ENCODE data around the gene TNIK.

The TNIK gene

GRCh38 chr3:171342200-171342599 is 118.0 kb downstream of the TNIK start:
- no peak overlapping the region for H2BK15ac ChIP-seq (ENCODE audit: low read depth, poor library complexity, severe bottlenecking)
- no peak overlapping the region for H3K4me3 ChIP-seq (ENCODE audit: insufficient read depth in 1 of 2, low read depth in 1 of 2, low read length in 2 of 2)
- no peak overlapping the region for H3K14ac ChIP-seq (ENCODE audit: low read length in 2 of 2)
- H2AK5ac ChIP-seq (ENCODE audit: low read length, severe bottlenecking): no peak overlapping the region
- H3K79me1 ChIP-seq (replicated peaks; ENCODE audit: low read length, poor library complexity, severe bottlenecking): peaks cover 32% of the 10 kb centered on the region
- H3K9me3 ChIP-seq (ENCODE audit: control insufficient read depth, low read length): no peaks in the 10 kb centered on the region
- no peaks in the 10 kb centered on the region for H3K27me3 ChIP-seq (ENCODE audit: control insufficient read depth in 1 of 2, insufficient read depth in 1 of 2, low read length in 2 of 2)
- H2AFZ ChIP-seq (ENCODE audit: low read depth, low read length): no peak overlapping the region
- no peaks in the 10 kb centered on the region for H3K36me3 ChIP-seq (ENCODE audit: control insufficient read depth in 1 of 2, insufficient read depth in 2 of 2, low read depth in 1 of 2, low read length in 2 of 2)
- H2BK120ac ChIP-seq (ENCODE audit: low read depth, low read length): no peak overlapping the region
- DNase-seq: no peak
- no peak overlapping the region for H4K91ac ChIP-seq (ENCODE audit: low read length)
- H3K4me2 ChIP-seq (ENCODE audit: low read length, poor library complexity, severe bottlenecking): no peak overlapping the region
- no peak overlapping the region for H3K23ac ChIP-seq (ENCODE audit: low read length in 2 of 2)
- no peak overlapping the region for H2BK12ac ChIP-seq (ENCODE audit: low read length in 2 of 2)
- peaks cover 3% of the 10 kb centered on the region for H3K4me1 ChIP-seq (ENCODE audit: control insufficient read depth, insufficient read depth, low read depth, low read length)
- no peak overlapping the region for H2BK5ac ChIP-seq (ENCODE audit: low read depth, low read length, poor library complexity, severe bottlenecking)
- H3K4ac ChIP-seq (ENCODE audit: low read depth in 1 of 2, low read length in 2 of 2): no peak overlapping the region
- no peak overlapping the region for H3K27ac ChIP-seq (ENCODE audit: low read length, poor library complexity, severe bottlenecking)
- no peak overlapping the region for H3K18ac ChIP-seq (ENCODE audit: low read depth in 1 of 2, low read length in 2 of 2)
- H4K8ac ChIP-seq (ENCODE audit: low read length): no peak overlapping the region
- H3K9ac ChIP-seq (ENCODE audit: low read length): no peak overlapping the region
- 89% methylated on average over 1 of the region's 1 CpG for WGBS

GRCh38 chr3:171340434-171340833 is 119.8 kb downstream of the TNIK start:
- Histone ChIP-seq H4K8ac (ENCODE audit: low read length) (no peak overlapping the region), H2BK120ac (ENCODE audit: low read depth, low read length) (no peak overlapping the region), H4K91ac (ENCODE audit: low read length) (no peak overlapping the region), H3K4me2 (ENCODE audit: low read length, poor library complexity, severe bottlenecking) (no peak overlapping the region), H3K9me3 (ENCODE audit: control insufficient read depth, low read length) (no peaks in the 10 kb centered on the region), H3K9ac (ENCODE audit: low read length) (no peak overlapping the region), H2BK15ac (ENCODE audit: low read depth, poor library complexity, severe bottlenecking) (no peak overlapping the region), H2BK12ac (ENCODE audit: low read length in 2 of 2) (no peak overlapping the region), H2AK5ac (ENCODE audit: low read length, severe bottlenecking) (no peak overlapping the region), H3K79me1 (replicated peaks; ENCODE audit: low read length, poor library complexity, severe bottlenecking) (peaks cover 35% of the 10 kb centered on the region), H3K4me3 (ENCODE audit: insufficient read depth in 1 of 2, low read depth in 1 of 2, low read length in 2 of 2) (no peak overlapping the region), H3K14ac (ENCODE audit: low read length in 2 of 2) (no peak overlapping the region), H2BK5ac (ENCODE audit: low read depth, low read length, poor library complexity, severe bottlenecking) (no peak overlapping the region), H3K27me3 (ENCODE audit: control insufficient read depth in 1 of 2, insufficient read depth in 1 of 2, low read length in 2 of 2) (no peaks in the 10 kb centered on the region), H3K36me3 (ENCODE audit: control insufficient read depth in 1 of 2, insufficient read depth in 2 of 2, low read depth in 1 of 2, low read length in 2 of 2) (no peaks in the 10 kb centered on the region), H3K4ac (ENCODE audit: low read depth in 1 of 2, low read length in 2 of 2) (no peak overlapping the region), H2AFZ (ENCODE audit: low read depth, low read length) (no peak overlapping the region), H3K18ac (ENCODE audit: low read depth in 1 of 2, low read length in 2 of 2) (no peak overlapping the region), H3K4me1 (ENCODE audit: control insufficient read depth, insufficient read depth, low read depth, low read length) (peaks cover 2% of the 10 kb centered on the region), H3K27ac (ENCODE audit: low read length, poor library complexity, severe bottlenecking) (no peak overlapping the region), H3K23ac (ENCODE audit: low read length in 2 of 2) (no peak overlapping the region)
- no peak for DNase-seq
- 91% methylated on average over 3 of the region's 4 CpGs for WGBS

GRCh38 chr3:171339598-171339997 is 120.6 kb downstream of the TNIK start:
- Histone ChIP-seq H3K9me3 (ENCODE audit: control insufficient read depth, low read length) (no peaks in the 10 kb centered on the region), H3K36me3 (ENCODE audit: control insufficient read depth in 1 of 2, insufficient read depth in 2 of 2, low read depth in 1 of 2, low read length in 2 of 2) (no peaks in the 10 kb centered on the region), H2BK120ac (ENCODE audit: low read depth, low read length) (no peak overlapping the region), H2BK5ac (ENCODE audit: low read depth, low read length, poor library complexity, severe bottlenecking) (no peak overlapping the region), H3K4ac (ENCODE audit: low read depth in 1 of 2, low read length in 2 of 2) (peak overlapping the region in 1 of 2 experiments; percentile 9), H3K79me1 (replicated peaks; ENCODE audit: low read length, poor library complexity, severe bottlenecking) (peaks cover 32% of the 10 kb centered on the region), H3K9ac (ENCODE audit: low read length) (no peak overlapping the region), H4K91ac (ENCODE audit: low read length) (no peak overlapping the region), H4K8ac (ENCODE audit: low read length) (no peak overlapping the region), H2AFZ (ENCODE audit: low read depth, low read length) (no peak overlapping the region), H3K18ac (ENCODE audit: low read depth in 1 of 2, low read length in 2 of 2) (no peak overlapping the region), H3K27ac (ENCODE audit: low read length, poor library complexity, severe bottlenecking) (no peak overlapping the region), H3K4me2 (ENCODE audit: low read length, poor library complexity, severe bottlenecking) (no peak overlapping the region), H3K4me1 (ENCODE audit: control insufficient read depth, insufficient read depth, low read depth, low read length) (peaks cover 1% of the 10 kb centered on the region), H3K4me3 (ENCODE audit: insufficient read depth in 1 of 2, low read depth in 1 of 2, low read length in 2 of 2) (no peak overlapping the region), H3K23ac (ENCODE audit: low read length in 2 of 2) (no peak overlapping the region), H2BK15ac (ENCODE audit: low read depth, poor library complexity, severe bottlenecking) (no peak overlapping the region), H2BK12ac (ENCODE audit: low read length in 2 of 2) (no peak overlapping the region), H3K27me3 (ENCODE audit: control insufficient read depth in 1 of 2, insufficient read depth in 1 of 2, low read length in 2 of 2) (no peaks in the 10 kb centered on the region), H2AK5ac (ENCODE audit: low read length, severe bottlenecking) (no peak overlapping the region), H3K14ac (ENCODE audit: low read length in 2 of 2) (no peak overlapping the region)
- WGBS: 91% methylated on average over 3 of the region's 4 CpGs
- DNase-seq: no peak

GRCh38 chr3:171336406-171336805 is 123.8 kb downstream of the TNIK start:
- peaks cover 23% of the 10 kb centered on the region for H3K79me1 ChIP-seq (replicated peaks; ENCODE audit: low read length, poor library complexity, severe bottlenecking)
- no peaks in the 10 kb centered on the region for H3K27me3 ChIP-seq (ENCODE audit: control insufficient read depth in 1 of 2, insufficient read depth in 1 of 2, low read length in 2 of 2)
- no peak overlapping the region for H2AFZ ChIP-seq (ENCODE audit: low read depth, low read length)
- no peaks in the 10 kb centered on the region for H3K9me3 ChIP-seq (ENCODE audit: control insufficient read depth, low read length)
- no peak overlapping the region for H3K14ac ChIP-seq (ENCODE audit: low read length in 2 of 2)
- no peak overlapping the region for H3K23ac ChIP-seq (ENCODE audit: low read length in 2 of 2)
- peaks cover 10% of the 10 kb centered on the region for H3K4me1 ChIP-seq (ENCODE audit: control insufficient read depth, insufficient read depth, low read depth, low read length)
- no peak overlapping the region for H2BK12ac ChIP-seq (ENCODE audit: low read length in 2 of 2)
- no peak overlapping the region for H2BK120ac ChIP-seq (ENCODE audit: low read depth, low read length)
- no peak overlapping the region for H4K91ac ChIP-seq (ENCODE audit: low read length)
- no peaks in the 10 kb centered on the region for H3K36me3 ChIP-seq (ENCODE audit: control insufficient read depth in 1 of 2, insufficient read depth in 2 of 2, low read depth in 1 of 2, low read length in 2 of 2)
- H3K4me3 ChIP-seq (ENCODE audit: insufficient read depth in 1 of 2, low read depth in 1 of 2, low read length in 2 of 2): no peak overlapping the region
- H3K9ac ChIP-seq (ENCODE audit: low read length): no peak overlapping the region
- no peak overlapping the region for H2BK5ac ChIP-seq (ENCODE audit: low read depth, low read length, poor library complexity, severe bottlenecking)
- no peak for DNase-seq
- H3K4me2 ChIP-seq (ENCODE audit: low read length, poor library complexity, severe bottlenecking): no peak overlapping the region
- no peak overlapping the region for H3K18ac ChIP-seq (ENCODE audit: low read depth in 1 of 2, low read length in 2 of 2)
- no peak overlapping the region for H3K27ac ChIP-seq (ENCODE audit: low read length, poor library complexity, severe bottlenecking)
- H4K8ac ChIP-seq (ENCODE audit: low read length): no peak overlapping the region
- H2AK5ac ChIP-seq (ENCODE audit: low read length, severe bottlenecking): no peak overlapping the region
- no peak overlapping the region for H3K4ac ChIP-seq (ENCODE audit: low read depth in 1 of 2, low read length in 2 of 2)
- no peak overlapping the region for H2BK15ac ChIP-seq (ENCODE audit: low read depth, poor library complexity, severe bottlenecking)
- WGBS: 100% methylated on average over 1 of the region's 1 CpG
